MM.1S (cell line): ENCODE results near the gene PLCH1.

Experiments
- DNase-seq: peaks from one replicate; pipeline ENCODE4 v3.0.0-alpha.2; 2015
- H2AFZ ChIP-seq: fragments of 300-600 bp; sonication (generic); 2 replicates; pipeline ENCODE4 v1.6.0; 2016; ENCODE audit warnings: antibody characterized with exemption, low read length
- H3F3A ChIP-seq: fragments of 300-600 bp; sonication (generic); 2 replicates; pipeline ENCODE4 v1.6.1; 2016; ENCODE audit warnings: mild to moderate bottlenecking, antibody characterized with exemption, low read length, moderate library complexity, mixed read lengths; ENCODE audit not compliant: insufficient read depth
- H3K27ac ChIP-seq: fragments of 300-600 bp; sonication (generic); 2 replicates; pipeline ENCODE4 v1.5.1; 2016; ENCODE audit warnings: mild to moderate bottlenecking, low read length
- H3K27me3 ChIP-seq: fragments of 300-600 bp; sonication (generic); replicated peaks from 2 replicates; pipeline ENCODE4 v1.6.0; 2016; ENCODE audit warnings: low read length; ENCODE audit not compliant: insufficient read depth
- H3K36me3 ChIP-seq: fragments of 300-600 bp; sonication (generic); replicated peaks from 2 replicates; pipeline ENCODE4 v1.6.1; 2016; ENCODE audit warnings: mild to moderate bottlenecking, low read length, mixed read lengths; ENCODE audit not compliant: insufficient read depth
- H3K4me1 ChIP-seq: fragments of 300-600 bp; sonication (generic); 2 replicates; pipeline ENCODE4 v1.6.1; 2016; ENCODE audit warnings: low read length, mixed read lengths
- H3K4me2 ChIP-seq: fragments of 300-600 bp; sonication (generic); 2 replicates; pipeline ENCODE4 v1.6.0; 2016; ENCODE audit warnings: low read depth, low read length
- H3K4me3 ChIP-seq: fragments of 300-600 bp; sonication (generic); 2 replicates; pipeline ENCODE4 v1.5.1; 2016; ENCODE audit warnings: low read length, mixed read lengths
- H3K79me2 ChIP-seq: fragments of 300-600 bp; sonication (generic); 2 replicates; pipeline ENCODE4 v1.6.1; 2016; ENCODE audit warnings: mixed run types, low read length, mixed read lengths
- H3K9ac ChIP-seq: fragments of 300-600 bp; sonication (generic); 2 replicates; pipeline ENCODE4 v1.6.1; 2016; ENCODE audit warnings: low read length, mixed read lengths
- H3K9me2 ChIP-seq: fragments of 300-600 bp; sonication (generic); replicated peaks from 2 replicates; pipeline ENCODE4 v1.6.1; 2016; ENCODE audit warnings: mild to moderate bottlenecking, low read length, mixed read lengths; ENCODE audit not compliant: insufficient read depth
- H3K9me3 ChIP-seq: fragments of 300-600 bp; sonication (generic); replicated peaks from 2 replicates; pipeline ENCODE4 v1.6.1; 2016; ENCODE audit warnings: mild to moderate bottlenecking, low read length, mixed read lengths; ENCODE audit not compliant: insufficient read depth
- H4K20me1 ChIP-seq: fragments of 300-600 bp; sonication (generic); 2 replicates; pipeline ENCODE4 v1.6.1; 2016; ENCODE audit warnings: mild to moderate bottlenecking, low read length, moderate library complexity, mixed read lengths; ENCODE audit not compliant: insufficient read depth
- CTCF ChIP-seq: fragments of 300-600 bp; sonication (generic); IDR thresholded peaks from 2 replicates; pipeline ENCODE4 v1.5.1; 2016; ENCODE audit warnings: antibody characterized with exemption, low read length, mixed read lengths
- EZH2 ChIP-seq: fragments of 300-600 bp; sonication (generic); optimal IDR thresholded peaks from 2 replicates; pipeline ENCODE3; 2017; ENCODE audit warnings: low read depth, mild to moderate bottlenecking, antibody characterized with exemption, low read length, mixed read lengths
- EZH2phosphoT487 ChIP-seq: fragments of 300-600 bp; sonication (generic); IDR thresholded peaks from 2 replicates; pipeline ENCODE4 v1.6.1; 2018; ENCODE audit warnings: antibody characterized with exemption, low read length

PLCH1 gene

GRCh38 chr3:155611456-155611855, 133.4 kb downstream of the PLCH1 start:
- Histone ChIP-seq H3K9me3 (no peaks in the 10 kb centered on the region), H2AFZ (no peak overlapping the region), H3K4me2 (no peak overlapping the region), H4K20me1 (no peaks in the 10 kb centered on the region), H3K36me3 (no peaks in the 10 kb centered on the region), H3K4me1 (no peaks in the 10 kb centered on the region), H3K4me3 (no peak overlapping the region), H3K27ac (no peak overlapping the region), H3K9me2 (no peaks in the 10 kb centered on the region), H3K27me3 (no peaks in the 10 kb centered on the region), H3K9ac (no peak overlapping the region), H3K79me2 (no peaks in the 10 kb centered on the region), H3F3A (no peaks in the 10 kb centered on the region)
- no peak for DNase-seq
- TF ChIP-seq EZH2 (no peak), EZH2phosphoT487 (no peak), CTCF (no peak)

GRCh38 chr3:155609586-155609985, 135.3 kb downstream of the PLCH1 start:
- H2AFZ ChIP-seq, result no peak overlapping the region
- H3K9ac ChIP-seq, result no peak overlapping the region
- no peaks in the 10 kb centered on the region for H3F3A ChIP-seq
- no peak for TF ChIP-seq EZH2
- no peak for TF ChIP-seq CTCF
- TF ChIP-seq EZH2phosphoT487, result no peak
- no peaks in the 10 kb centered on the region for H3K9me2 ChIP-seq
- no peak overlapping the region for H3K4me3 ChIP-seq
- no peaks in the 10 kb centered on the region for H3K27me3 ChIP-seq
- H4K20me1 ChIP-seq, result no peaks in the 10 kb centered on the region
- H3K4me2 ChIP-seq, result no peak overlapping the region
- no peaks in the 10 kb centered on the region for H3K79me2 ChIP-seq
- H3K9me3 ChIP-seq, result no peaks in the 10 kb centered on the region
- DNase-seq, result no peak
- H3K36me3 ChIP-seq, result no peaks in the 10 kb centered on the region
- no peak overlapping the region for H3K27ac ChIP-seq
- H3K4me1 ChIP-seq, result no peaks in the 10 kb centered on the region

- TF ChIP-seq EZH2 (no peak), EZH2phosphoT487 (no peak), CTCF (no peak)
Observed at GRCh38 chr3:155608228-155608920, 136.5 kb downstream of the PLCH1 start.

More at GRCh38 chr3:155608228-155608920, 136.5 kb downstream of the PLCH1 start:
- no peaks in the 10 kb centered on the region for H4K20me1 ChIP-seq
- H3K27ac ChIP-seq, result no peak overlapping the region
- no peaks in the 10 kb centered on the region for H3K9me2 ChIP-seq
- H3K9me3 ChIP-seq, result no peaks in the 10 kb centered on the region
- no peak overlapping the region for H3K9ac ChIP-seq
- H3K79me2 ChIP-seq, result no peaks in the 10 kb centered on the region
- H3F3A ChIP-seq, result no peaks in the 10 kb centered on the region
- no peaks in the 10 kb centered on the region for H3K4me1 ChIP-seq
- no peaks in the 10 kb centered on the region for H3K27me3 ChIP-seq
- DNase-seq, result no peak
- H3K4me3 ChIP-seq, result no peak overlapping the region
- no peak overlapping the region for H2AFZ ChIP-seq
- no peaks in the 10 kb centered on the region for H3K36me3 ChIP-seq
- no peak overlapping the region for H3K4me2 ChIP-seq
